Karpas-422 (cell line): Measurements from ENCODE around the gene HOPX. TPM values are rescaled to one million over a fixed set of nuclear protein-coding genes. Genes with fewer than 3 reads are reported as not detected.

Experiments used
- DNase-seq: peaks from one replicate; pipeline ENCODE4 v3.0.0-alpha.2; 2015
- H2AFZ ChIP-seq: fragments of 200-600 bp; sonication (generic); 2 replicates; pipeline ENCODE4 v1.6.1; 2014; ENCODE audit warnings: antibody characterized with exemption, low read length, mixed read lengths
- H3K27ac ChIP-seq: fragments of 200-600 bp; sonication (generic); 2 replicates; pipeline ENCODE4 v1.5.1; 2014; ENCODE audit warnings: mild to moderate bottlenecking, low read length, moderate library complexity
- H3K27me3 ChIP-seq: fragments of 200-600 bp; sonication (generic); 2 replicates; pipeline ENCODE4 v1.6.1; 2014; ENCODE audit warnings: low read length, mixed read lengths
- H3K36me3 ChIP-seq: fragments of 200-600 bp; sonication (generic); 2 replicates; pipeline ENCODE4 v1.6.1; 2014; ENCODE audit warnings: low read length, mixed read lengths; ENCODE audit not compliant: insufficient read depth
- H3K4me1 ChIP-seq: fragments of 200-600 bp; sonication (generic); 2 replicates; pipeline ENCODE4 v1.6.1; 2014; ENCODE audit warnings: mild to moderate bottlenecking, low read length, mixed read lengths
- H3K4me2 ChIP-seq: fragments of 200-600 bp; sonication (generic); 2 replicates; pipeline ENCODE4 v1.6.1; 2014; ENCODE audit warnings: low read length, low read depth, mild to moderate bottlenecking; ENCODE audit not compliant: poor library complexity, severe bottlenecking
- H3K4me3 ChIP-seq: fragments of 200-600 bp; sonication (generic); 2 replicates; pipeline ENCODE4 v1.5.1; 2014; ENCODE audit warnings: mild to moderate bottlenecking, antibody characterized with exemption, low read length, mixed read lengths
- H3K79me2 ChIP-seq: fragments of 200-600 bp; sonication (generic); 2 replicates; pipeline ENCODE4 v1.6.1; 2014; ENCODE audit warnings: mild to moderate bottlenecking, low read length, mixed read lengths
- H3K9ac ChIP-seq: fragments of 200-600 bp; sonication (generic); 2 replicates; pipeline ENCODE4 v1.6.0; 2014; ENCODE audit warnings: low read length
- H3K9me2 ChIP-seq: fragments of 200-600 bp; sonication (generic), shearing (Covaris generic); replicated peaks from 2 replicates; pipeline ENCODE4 v1.6.0; 2014; ENCODE audit warnings: mild to moderate bottlenecking, low read length, moderate library complexity; ENCODE audit not compliant: insufficient read depth
- H3K9me3 ChIP-seq: fragments of 300-700, 200-600 bp; sonication (generic); 2 replicates; pipeline ENCODE4 v1.6.1; 2014; ENCODE audit warnings: low read length, mixed read lengths
- H4K20me1 ChIP-seq: fragments of 200-600 bp; sonication (generic); 2 replicates; pipeline ENCODE4 v1.6.1; 2014; ENCODE audit warnings: mild to moderate bottlenecking, antibody characterized with exemption, low read length, low read depth; ENCODE audit not compliant: insufficient read depth
- total RNA-seq: library from RNA; depleted of rRNA; stranded (reverse); fragments of >200 nt; shearing (Covaris generic); gene quantifications from 2 replicates; pipeline ENCODE4 v1.2.3, GENCODE V29; 2014; ENCODE audit warnings: low replicate concordance

Gene HOPX
- total RNA-seq, 1 experiment from 2014 or later, result not detected

GRCh38 chr4:56626420-56626819 lies 54.7 kb downstream of the HOPX start:
- H3K36me3 ChIP-seq, result no peaks in the 10 kb centered on the region

GRCh38 chr4:56622176-56622575 lies 58.9 kb downstream of the HOPX start:
- no peak overlapping the region for H3K4me3 ChIP-seq
- H3K9me3 ChIP-seq, result peaks cover 3% of the 10 kb centered on the region; the same call in 1 of the 2 replicates
- H3K9ac ChIP-seq, result no peak overlapping the region
- no peaks in the 10 kb centered on the region for H4K20me1 ChIP-seq
- no peak overlapping the region for H3K4me2 ChIP-seq
- H3K79me2 ChIP-seq, result no peaks in the 10 kb centered on the region
- no peaks in the 10 kb centered on the region for H3K4me1 ChIP-seq
- no peaks in the 10 kb centered on the region for H3K27me3 ChIP-seq
- H3K9me2 ChIP-seq, result no peaks in the 10 kb centered on the region
- no peak for DNase-seq
- no peak overlapping the region for H2AFZ ChIP-seq
- H3K27ac ChIP-seq, result no peak overlapping the region
- no peaks in the 10 kb centered on the region for H3K36me3 ChIP-seq

More at GRCh38 chr4:56626420-56626819, 54.7 kb downstream of the HOPX start:
- Histone ChIP-seq H2AFZ (no peak overlapping the region), H3K27ac (no peak overlapping the region), H4K20me1 (no peaks in the 10 kb centered on the region), H3K4me3 (no peak overlapping the region), H3K9me2 (no peaks in the 10 kb centered on the region), H3K4me2 (no peak overlapping the region), H3K27me3 (no peaks in the 10 kb centered on the region), H3K9me3 (peaks cover 3% of the 10 kb centered on the region; the same call in 1 of the 2 replicates), H3K4me1 (no peaks in the 10 kb centered on the region), H3K9ac (no peak overlapping the region), H3K79me2 (no peaks in the 10 kb centered on the region)
- no peak for DNase-seq

- Histone ChIP-seq H3K79me2 (no peaks in the 10 kb centered on the region), H3K4me3 (no peak overlapping the region), H3K4me2 (no peak overlapping the region), H3K9ac (no peak overlapping the region), H3K27ac (no peak overlapping the region), H2AFZ (no peak overlapping the region), H3K4me1 (no peaks in the 10 kb centered on the region), H3K9me2 (no peaks in the 10 kb centered on the region), H4K20me1 (no peaks in the 10 kb centered on the region), H3K36me3 (no peaks in the 10 kb centered on the region), H3K9me3 (no peaks in the 10 kb centered on the region), H3K27me3 (no peaks in the 10 kb centered on the region)
- no peak for DNase-seq
Measured at GRCh38 chr4:56619816-56620215, 61.3 kb downstream of the HOPX start.

- Histone ChIP-seq H3K36me3 (no peaks in the 10 kb centered on the region), H3K27me3 (no peaks in the 10 kb centered on the region), H4K20me1 (no peaks in the 10 kb centered on the region), H3K9me3 (no peaks in the 10 kb centered on the region), H3K9me2 (no peaks in the 10 kb centered on the region), H3K4me3 (no peak overlapping the region), H3K79me2 (no peaks in the 10 kb centered on the region), H3K9ac (no peak overlapping the region), H3K4me1 (no peaks in the 10 kb centered on the region), H3K4me2 (no peak overlapping the region), H3K27ac (no peak overlapping the region), H2AFZ (no peak overlapping the region)
- no peak for DNase-seq
Measured at GRCh38 chr4:56619160-56619559, 61.9 kb downstream of the HOPX start.

GRCh38 chr4:56618734-56619133 lies 62.4 kb downstream of the HOPX start:
- no peak for DNase-seq
- no peak overlapping the region for H3K27ac ChIP-seq
- H3K4me3 ChIP-seq, result no peak overlapping the region
- H2AFZ ChIP-seq, result no peak overlapping the region
- H3K4me1 ChIP-seq, result no peaks in the 10 kb centered on the region
- no peaks in the 10 kb centered on the region for H3K9me3 ChIP-seq
- no peaks in the 10 kb centered on the region for H3K36me3 ChIP-seq
- H4K20me1 ChIP-seq, result no peaks in the 10 kb centered on the region
- H3K4me2 ChIP-seq, result no peak overlapping the region
- no peaks in the 10 kb centered on the region for H3K79me2 ChIP-seq
- H3K27me3 ChIP-seq, result no peaks in the 10 kb centered on the region
- no peaks in the 10 kb centered on the region for H3K9me2 ChIP-seq
- H3K9ac ChIP-seq, result no peak overlapping the region

GRCh38 chr4:56613101-56613862 lies 67.8 kb downstream of the HOPX start:
- no peak overlapping the region for H3K27ac ChIP-seq
- H3K9me3 ChIP-seq, result no peaks in the 10 kb centered on the region
- no peak overlapping the region for H2AFZ ChIP-seq
- no peak overlapping the region for H3K4me2 ChIP-seq
- no peaks in the 10 kb centered on the region for H3K4me1 ChIP-seq
- no peaks in the 10 kb centered on the region for H3K79me2 ChIP-seq
- no peak overlapping the region for H3K4me3 ChIP-seq
- H3K9ac ChIP-seq, result no peak overlapping the region
- no peaks in the 10 kb centered on the region for H3K9me2 ChIP-seq
- H3K27me3 ChIP-seq, result no peaks in the 10 kb centered on the region
- no peak for DNase-seq
- no peaks in the 10 kb centered on the region for H3K36me3 ChIP-seq
- H4K20me1 ChIP-seq, result no peaks in the 10 kb centered on the region

GRCh38 chr4:56612282-56612681 lies 68.8 kb downstream of the HOPX start:
- Histone ChIP-seq H3K27me3 (no peaks in the 10 kb centered on the region), H3K27ac (no peak overlapping the region), H3K4me2 (no peak overlapping the region), H4K20me1 (no peaks in the 10 kb centered on the region), H2AFZ (no peak overlapping the region), H3K9me2 (no peaks in the 10 kb centered on the region), H3K9ac (no peak overlapping the region), H3K4me1 (no peaks in the 10 kb centered on the region), H3K9me3 (no peaks in the 10 kb centered on the region), H3K36me3 (no peaks in the 10 kb centered on the region), H3K79me2 (no peaks in the 10 kb centered on the region), H3K4me3 (no peak overlapping the region)
- no peak for DNase-seq

- no peaks in the 10 kb centered on the region for H3K27me3 ChIP-seq
- H2AFZ ChIP-seq, result no peak overlapping the region
- H3K4me3 ChIP-seq, result no peak overlapping the region
- H3K9me2 ChIP-seq, result no peaks in the 10 kb centered on the region
- DNase-seq, result no peak
- no peak overlapping the region for H3K9ac ChIP-seq
- no peak overlapping the region for H3K27ac ChIP-seq
- H3K9me3 ChIP-seq, result no peaks in the 10 kb centered on the region
- no peaks in the 10 kb centered on the region for H3K36me3 ChIP-seq
- no peaks in the 10 kb centered on the region for H3K79me2 ChIP-seq
- no peaks in the 10 kb centered on the region for H3K4me1 ChIP-seq
- no peaks in the 10 kb centered on the region for H4K20me1 ChIP-seq
- no peak overlapping the region for H3K4me2 ChIP-seq
Measured at GRCh38 chr4:56611501-56611900, 69.6 kb downstream of the HOPX start.
